Ovary (tissue), 1 donor: ENCODE measurements around the gene AMOTL1.

Experiments
- EP300 ChIP-seq: sonication (generic); formaldehyde crosslinking; IDR thresholded peaks from one replicate; pipeline ENCODE4 v1.6.1; 2017; ENCODE audit warnings: antibody characterized with exemption
- POLR2A ChIP-seq: fragments of 450-650 bp; IDR thresholded peaks from one replicate; pipeline ENCODE4 v1.6.1; 2017; ENCODE audit warnings: antibody characterized with exemption, mild to moderate bottlenecking, moderate library complexity

GRCh38 chr11:94822080-94822479 lies 53.9 kb downstream of the AMOTL1 start:
- TF ChIP-seq EP300 (no peak), POLR2A (no peak)
